B cell (primary cell): Measurements from ENCODE around the gene CCDC3. TPM values are rescaled to one million over a fixed set of nuclear protein-coding genes. Genes with fewer than 3 reads are reported as not detected.

Source experiments
- ATAC-seq: fragments of 200-7000 bp; cut with Tn5 transposase; one replicate; pipeline ENCODE4 v1.10.0; 2021; ENCODE audit warnings: low read depth, mild to moderate bottlenecking, moderate number of reproducible peaks, moderate library complexity
- CTCF ChIA-PET: fragments of 350-600 bp; sonication (Branson Sonifier 250); formaldehyde crosslinking; loops from one replicate; lab custom pipeline; 2021; ENCODE audit warnings: antibody characterized with exemption, inconsistent platforms; lab: Charles Lee
- POLR2A ChIA-PET: fragments of 350-600 bp; sonication (Branson Sonifier 250); formaldehyde crosslinking; loops from one replicate; lab custom pipeline; 2021; ENCODE audit warnings: antibody characterized with exemption; lab: Charles Lee
- DNase-seq: peaks from one replicate; pipeline ENCODE4 v3.0.0; 2013
- H2AFZ ChIP-seq: 2 replicates; pipeline ENCODE4 v1.6.1; 2012; ENCODE audit warnings: mild to moderate bottlenecking, low read depth, low read length; ENCODE audit not compliant: insufficient read depth, poor library complexity, severe bottlenecking
- H3K27ac ChIP-seq, 2 donors: 1 replicate in 1 of 2; 2 replicates in 1 of 2; pipeline ENCODE4 v1.5.1; 2012 to 2013; ENCODE audit warnings: low read length in 2 of 2, mild to moderate bottlenecking in 2 of 2, moderate library complexity in 1 of 2
- H3K27me3 ChIP-seq, 4 experiments: fragments of 200-600 bp in 1 of 4; sonication (generic) in 1 of 4; replicated peaks in 1 of 4; 1 replicate in 2 of 4; 2 replicates in 2 of 4; pipeline versions ENCODE4 v1.6.1 to v1.7.0; 2013 to 2016; ENCODE audit warnings: low read length in 3 of 4, mild to moderate bottlenecking in 2 of 4, mixed read lengths in 1 of 4, moderate library complexity in 1 of 4; ENCODE audit not compliant: insufficient read depth in 4 of 4, control insufficient read depth in 3 of 4; ENCODE audit errors: control extremely low read depth in 1 of 4
- H3K36me3 ChIP-seq, 2 experiments: replicated peaks in 1 of 2; 1 replicate in 1 of 2; 2 replicates in 1 of 2; pipeline versions ENCODE4 v1.6.1 to v1.7.1; 2013; ENCODE audit warnings: low read length in 1 of 2; ENCODE audit not compliant: insufficient read depth in 2 of 2, control insufficient read depth in 1 of 2; ENCODE audit errors: control extremely low read depth in 1 of 2, extremely low read depth in 1 of 2
- H3K4me1 ChIP-seq, 2 donors: fragments of 200-600 bp in 1 of 2; sonication (generic) in 1 of 2; 1 replicate in 1 of 2; 2 replicates in 1 of 2; pipeline versions ENCODE4 v1.5.1 to v1.6.1; 2013 to 2017; ENCODE audit warnings: low read length in 2 of 2; ENCODE audit not compliant: control insufficient read depth in 2 of 2, insufficient read depth in 2 of 2
- H3K4me2 ChIP-seq: replicated peaks from 2 replicates; pipeline ENCODE3; 2012; ENCODE audit warnings: mild to moderate bottlenecking, low read depth, low read length; ENCODE audit not compliant: poor library complexity, severe bottlenecking
- H3K4me3 ChIP-seq, 5 experiments: fragments of 200-600 bp in 1 of 5; sonication (generic) in 1 of 5; 1 replicate in 3 of 5; 2 replicates in 2 of 5; pipeline versions ENCODE4 v1.5.1 to v1.7.0; 2011 to 2016; ENCODE audit warnings: low read length in 4 of 5, mild to moderate bottlenecking in 4 of 5, low read depth in 2 of 5, control low read depth in 1 of 5, moderate library complexity in 1 of 5; ENCODE audit not compliant: insufficient read depth in 1 of 5; ENCODE audit errors: control extremely low read depth in 1 of 5, extremely low read depth in 1 of 5
- H3K79me2 ChIP-seq: fragments of 200-600 bp; sonication (generic); one replicate; pipeline ENCODE4 v1.6.0; 2016; ENCODE audit warnings: low read length; ENCODE audit not compliant: control insufficient read depth, insufficient read depth
- H3K9ac ChIP-seq: fragments of 200-600 bp; sonication (generic); 2 replicates; pipeline ENCODE4 v1.6.1; 2017; ENCODE audit warnings: mild to moderate bottlenecking, low read length, moderate library complexity
- H3K9me3 ChIP-seq, 3 donors: one replicate each; pipeline versions ENCODE4 v1.6.1 to v1.7.1; 2013; ENCODE audit warnings: low read length in 2 of 3; ENCODE audit not compliant: control insufficient read depth in 2 of 3, insufficient read depth in 1 of 3; ENCODE audit errors: control extremely low read depth in 1 of 3
- H4K20me1 ChIP-seq: 2 replicates; pipeline ENCODE4 v1.6.0; 2012; ENCODE audit warnings: mild to moderate bottlenecking, low read length; ENCODE audit not compliant: insufficient read depth, control insufficient read depth, poor library complexity, severe bottlenecking
- H3K27ac Mint-ChIP-seq: one replicate; pipeline ENCODE4 v1.8.0; 2021; ENCODE audit warnings: mixed read lengths
- H3K27me3 Mint-ChIP-seq: one replicate; pipeline ENCODE4 v1.8.0; 2021; ENCODE audit warnings: mixed read lengths
- H3K4me1 Mint-ChIP-seq: one replicate; pipeline ENCODE4 v1.8.0; 2021; ENCODE audit warnings: mixed read lengths
- H3K4me3 Mint-ChIP-seq: one replicate; pipeline ENCODE4 v1.8.0; 2021; ENCODE audit warnings: mixed read lengths
- H3K9me3 Mint-ChIP-seq: one replicate; pipeline ENCODE4 v1.8.0; 2022; ENCODE audit warnings: mixed read lengths; ENCODE audit not compliant: insufficient read depth
- CTCF ChIP-seq: fragments of 200-600 bp; IDR thresholded peaks from one replicate; pipeline ENCODE4 v1.8.0; 2022; ENCODE audit warnings: antibody characterized with exemption, mild to moderate bottlenecking
- EZH2 ChIP-seq: IDR thresholded peaks from 2 replicates; pipeline ENCODE4 v1.6.1; 2012; ENCODE audit warnings: borderline replicate concordance, low read depth, mild to moderate bottlenecking, moderate library complexity, low read length; ENCODE audit not compliant: insufficient read depth, poor library complexity, severe bottlenecking
- WGBS: methylation state at CpG from one replicate; pipeline ENCODE4 v1.1.5; 2013; ENCODE audit warnings: missing lambda C conversion rate; ENCODE audit not compliant: insufficient coverage; 5-methylcytosine and 5-hydroxymethylcytosine counted together
- intact Hi-C: fragments of 100-400 bp; cut with micrococcal nuclease; formaldehyde crosslinking; loops from one replicate; pipeline ENCODE4 v1.10.0; 2022
- polyA plus RNA-seq: library from polyadenylated mRNA; depleted of rRNA; stranded (reverse); fragments of >200 nt; gene quantifications from 2 replicates; pipeline ENCODE4 v1.2.3, GENCODE V29; 2012
- total RNA-seq, 2 donors: library from RNA; stranded (reverse); fragments of 120-200 nt in 1 of 2; gene quantifications; 1 replicate in 1 of 2; 2 replicates in 1 of 2; pipeline versions ENCODE4 v1.2.3 to v1.2.4, GENCODE V29; 2013 to 2022

The CCDC3 gene
- total and polyA plus RNA-seq, 2 donors (not counting 1 experiment from before 2014, with no cell fraction given): 0.12 TPM; not detected in 1

- intact Hi-C loops: no loop called here
- H4K20me1 ChIP-seq: no peaks in the 10 kb centered on the region
- Mint-ChIP-seq H3K4me1 (no peaks in the 10 kb centered on the region), H3K4me3 (no peak overlapping the region), H3K27ac (no peak overlapping the region), H3K27me3 (peaks cover 35% of the 10 kb centered on the region), H3K9me3 (peaks cover 6% of the 10 kb centered on the region)
- H3K36me3 ChIP-seq: no peaks in the 10 kb centered on the region
- peaks cover 0 to 12% (median 7%) of the 10 kb centered on the region in 3 donors for H3K9me3 ChIP-seq
- H3K4me2 ChIP-seq: no peak overlapping the region
- no peaks in the 10 kb centered on the region for H3K4me1 ChIP-seq
- H3K9ac ChIP-seq: no peak overlapping the region
- no peak for DNase-seq
- no peak for ATAC-seq
- no peak overlapping the region for H3K27ac ChIP-seq
- 63% methylated on average over 2 of the region's 2 CpGs for WGBS
- H3K4me3 ChIP-seq: no peak overlapping the region
- no peaks in the 10 kb centered on the region for H3K79me2 ChIP-seq
- POLR2A ChIA-PET: no interaction called here
- TF ChIP-seq EZH2 (no peak), CTCF (no peak)
- H3K27me3 ChIP-seq: peaks cover 0 to 2% (median 0%) of the 10 kb centered on the region in 4 experiments
- no peak overlapping the region for H2AFZ ChIP-seq
- CTCF ChIA-PET: no interaction called here
These were observed 113.0 kb downstream of the CCDC3 start for GRCh38 chr10:12888470-12888869.

- H3K36me3 ChIP-seq: no peaks in the 10 kb centered on the region
- ChIA-PET POLR2A (no interaction called here), CTCF (no interaction called here)
- ATAC-seq (no peak), DNase-seq (no peak)
- Mint-ChIP-seq H3K9me3 (peaks cover 3% of the 10 kb centered on the region), H3K27ac (no peak overlapping the region), H3K4me1 (no peaks in the 10 kb centered on the region), H3K27me3 (peaks cover 35% of the 10 kb centered on the region), H3K4me3 (no peak overlapping the region)
- H4K20me1 ChIP-seq: no peaks in the 10 kb centered on the region
- H3K79me2 ChIP-seq: no peaks in the 10 kb centered on the region
- no peak overlapping the region for H3K4me2 ChIP-seq
- H3K27ac ChIP-seq: no peak overlapping the region
- H3K27me3 ChIP-seq: no peaks in the 10 kb centered on the region
- no CpG with 5 or more reads among the region's 3 CpGs for WGBS
- H3K4me1 ChIP-seq: no peaks in the 10 kb centered on the region
- H3K4me3 ChIP-seq: no peak overlapping the region
- intact Hi-C loops: no loop called here
- H3K9ac ChIP-seq: no peak overlapping the region
- H3K9me3 ChIP-seq: peaks cover 0 to 7% (median 5%) of the 10 kb centered on the region in 3 donors
- no peak overlapping the region for H2AFZ ChIP-seq
- TF ChIP-seq CTCF (no peak), EZH2 (no peak)
These were observed 113.7 kb downstream of the CCDC3 start for GRCh38 chr10:12887780-12888179.
